ENCODE measurements around the gene CABP1.
A peak's percentile ranks its signal among the peaks of the same experiment; 100 is the strongest.
"Not testable (repeated sequence)": the region's sequence is repeated elsewhere in the genome, so short reads cannot be mapped to it uniquely, and the experiment has no call there.

The CABP1 gene

GRCh38 chr12:120639771-120640721, at the start of gene CABP1:
TSS of gene CABP1 (plus strand) at chr12:120640626. CDS start at chr12:120640686, 60 bp downstream.
- DNase-seq (ENCODE audit: low read depth): no peak

DNA sequence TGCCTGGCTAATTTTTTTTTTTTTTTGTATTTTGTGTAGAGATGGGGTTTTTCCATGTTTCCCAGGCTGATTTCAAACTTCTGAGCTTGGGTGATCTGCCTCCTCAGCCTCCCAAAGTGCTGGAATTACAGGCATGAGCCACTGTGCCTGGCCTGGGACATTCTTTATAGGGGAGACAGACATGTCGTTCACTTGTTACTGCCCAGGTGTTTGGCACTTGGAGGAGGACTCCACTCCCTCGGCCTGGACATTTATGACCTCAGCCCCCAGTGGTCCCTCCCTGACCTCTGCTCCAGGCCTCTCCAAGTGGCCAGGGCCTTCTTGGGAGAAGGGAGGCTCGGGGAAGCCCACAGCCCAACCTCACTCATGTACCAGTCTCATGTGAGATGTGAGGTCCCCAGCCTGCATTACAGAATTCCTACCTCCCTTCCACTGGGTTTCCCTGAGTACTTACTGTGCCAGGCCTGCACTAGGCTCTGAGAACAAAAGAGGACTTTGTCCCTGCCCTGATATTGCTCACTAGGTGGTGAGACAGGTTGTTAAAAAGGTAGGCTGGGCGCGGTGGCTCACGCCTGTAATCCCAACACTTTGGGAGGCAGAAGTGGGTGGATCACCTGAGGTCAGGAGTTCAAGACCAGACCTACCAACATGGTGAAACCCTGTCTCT, 49.6 kb upstream of the CABP1 start:
- no peak for DNase-seq (ENCODE audit: low read depth)

DNA sequence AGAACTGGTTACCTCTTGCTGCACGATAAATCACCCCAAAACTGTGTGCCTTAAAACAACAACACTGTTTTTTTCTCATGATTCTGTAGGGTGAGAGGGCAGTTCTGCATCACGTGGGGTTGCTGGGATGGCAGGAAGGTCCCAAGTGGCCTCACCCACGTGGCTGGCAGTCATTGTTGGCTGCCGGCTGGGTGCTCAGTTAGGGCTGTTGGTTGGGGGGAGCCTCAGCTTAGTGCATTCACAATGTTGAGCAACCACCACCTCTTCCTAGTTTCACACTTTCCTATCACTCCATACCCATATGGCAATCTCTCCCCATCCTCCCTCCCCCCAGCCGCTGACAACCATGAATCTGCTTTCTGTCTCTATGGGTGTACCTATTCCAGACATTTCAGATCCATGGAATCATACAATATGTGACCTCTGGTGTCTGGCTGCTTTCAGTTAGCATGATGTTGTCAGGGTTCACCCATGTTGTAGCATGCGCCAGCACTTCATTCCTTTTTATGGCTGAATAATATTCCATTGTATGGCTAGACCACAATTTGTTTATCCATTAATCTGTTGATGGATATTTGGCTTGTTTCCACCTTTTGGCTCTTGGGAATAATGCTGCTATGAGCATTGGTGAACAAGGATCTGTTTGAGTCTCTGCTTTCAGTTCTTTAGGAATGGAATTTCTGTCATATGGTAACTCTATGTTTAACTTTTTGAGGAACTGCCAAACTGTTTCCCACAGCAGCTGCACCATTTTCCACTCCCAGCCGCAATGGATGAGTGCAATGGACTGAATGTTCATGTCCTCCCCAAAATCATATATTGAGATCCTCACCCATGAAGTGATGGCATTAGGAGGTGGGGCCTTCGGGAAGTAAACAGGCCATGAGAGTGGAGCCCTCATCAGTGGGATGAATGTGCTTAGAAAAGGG, 48.0 kb upstream of the CABP1 start:
- no peak for DNase-seq (ENCODE audit: low read depth)

- no peak for DNase-seq (ENCODE audit: low read depth)
These were observed 43.5 kb upstream of the CABP1 start for GRCh38 chr12:120596901-120597300.

GRCh38 chr12:120597861-120598260, 42.6 kb upstream of the CABP1 start:
- no peak for DNase-seq (ENCODE audit: low read depth)

DNA sequence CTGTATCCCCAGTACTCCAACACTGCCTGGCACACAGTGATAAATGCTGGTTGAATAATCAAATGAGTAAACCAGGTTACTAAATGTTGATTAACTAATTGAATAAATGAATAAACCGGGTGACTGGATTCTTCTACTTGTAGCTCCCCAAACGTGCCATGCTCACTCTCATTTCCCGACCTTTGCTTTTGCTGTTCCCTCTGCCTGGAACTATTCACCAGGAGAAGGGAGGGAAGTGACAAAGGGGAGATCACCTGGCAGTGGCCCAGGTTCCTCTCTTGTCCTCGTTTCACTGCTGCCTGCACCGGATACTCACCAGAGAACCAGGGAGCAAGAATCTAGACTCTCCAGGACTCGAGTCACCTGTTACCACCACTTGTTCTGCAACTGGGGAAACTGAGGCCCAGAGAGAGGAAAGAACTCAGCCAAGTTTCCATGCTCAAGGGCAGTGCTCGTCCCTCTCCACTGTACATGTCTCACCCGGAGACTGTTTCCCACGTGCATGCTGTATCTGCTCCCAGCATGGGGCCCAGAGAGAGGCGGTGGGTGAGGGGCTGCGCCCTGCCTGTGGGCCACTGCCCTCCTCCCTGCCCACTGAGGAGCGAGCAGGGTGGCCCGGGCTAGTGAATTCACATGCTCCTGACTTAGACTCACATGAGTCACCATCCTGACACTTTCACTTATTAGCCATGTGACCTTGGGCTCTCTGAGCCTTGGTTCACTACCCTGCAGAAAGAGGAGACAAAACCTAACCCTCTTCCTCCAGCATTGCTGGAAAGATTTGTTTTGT, 41.6 kb upstream of the CABP1 start:
- peak; percentile 9 for DNase-seq (ENCODE audit: low read depth)

DNA sequence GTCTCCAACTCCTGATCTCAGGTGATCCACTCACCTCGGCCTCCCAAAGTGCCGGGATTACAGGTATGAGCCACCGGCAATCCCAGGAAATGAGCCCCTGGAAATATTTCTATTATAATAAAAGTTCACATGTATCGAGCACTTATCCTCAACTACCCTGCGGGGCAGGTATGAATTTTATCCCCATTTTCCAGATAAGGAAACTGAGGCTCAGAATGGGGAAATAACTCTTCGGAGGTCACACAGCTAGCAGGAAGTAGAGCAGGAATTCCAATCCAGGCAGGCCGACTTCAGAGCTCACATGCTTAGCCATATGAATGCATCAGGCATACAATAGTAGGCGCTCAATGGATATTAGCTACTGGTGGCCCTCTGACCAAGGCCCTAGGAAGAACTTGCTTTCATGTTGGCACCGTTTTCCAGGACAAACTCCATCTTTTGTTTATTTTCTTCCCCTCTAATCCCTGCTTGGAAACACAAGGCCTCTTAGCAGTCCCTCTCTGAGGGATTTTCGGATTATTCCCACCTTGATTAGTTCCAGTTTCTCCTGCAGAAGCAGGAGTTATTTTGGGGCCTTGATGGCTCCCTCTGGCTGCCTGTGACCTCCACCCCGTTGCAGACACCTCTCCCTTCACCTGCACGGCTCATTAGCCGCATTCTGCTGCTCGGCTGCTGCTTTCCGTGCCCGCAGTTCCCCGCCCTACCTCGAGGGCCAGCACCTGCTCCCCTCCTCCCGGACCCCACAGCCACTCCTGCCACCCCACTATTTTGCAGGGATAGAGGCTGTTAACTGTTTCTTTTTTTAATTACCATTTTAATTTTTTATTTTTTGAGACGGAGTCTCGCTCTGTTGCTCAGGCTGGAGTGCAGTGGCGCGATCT, 40.5 kb upstream of the CABP1 start:
- no peak for DNase-seq (ENCODE audit: low read depth)

- not testable (repeated sequence) for DNase-seq (ENCODE audit: low read depth)
These were observed 38.0 kb upstream of the CABP1 start for GRCh38 chr12:120602416-120602815.

DNA sequence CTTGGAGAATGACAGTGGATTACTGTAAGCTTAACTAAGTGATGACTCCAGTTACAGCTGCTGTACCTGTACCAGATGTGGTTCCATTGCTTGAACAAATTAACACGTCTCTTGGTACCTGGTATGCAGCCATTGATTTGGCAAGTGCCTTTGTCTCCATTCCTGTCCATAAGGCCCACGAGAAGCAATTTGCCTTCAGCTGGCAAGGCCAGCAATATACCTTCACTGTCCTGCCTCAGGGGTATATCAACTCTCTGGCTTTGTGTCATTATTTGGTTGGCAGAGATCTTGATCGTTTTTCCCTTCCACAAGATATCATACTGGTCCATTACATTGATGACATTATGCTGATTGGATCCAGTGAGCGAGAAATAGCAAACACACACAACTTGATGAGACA, 29.9 kb upstream of the CABP1 start:
- no peak for DNase-seq (ENCODE audit: low read depth)

- not testable (repeated sequence) for DNase-seq (ENCODE audit: low read depth)
These were observed 28.9 kb upstream of the CABP1 start for GRCh38 chr12:120611534-120611933.

- DNase-seq (ENCODE audit: low read depth): no peak
These were observed 25.6 kb upstream of the CABP1 start for GRCh38 chr12:120614848-120615247.

- DNase-seq (ENCODE audit: low read depth): not testable (repeated sequence)
These were observed 23.2 kb upstream of the CABP1 start for GRCh38 chr12:120617193-120617592.

DNA sequence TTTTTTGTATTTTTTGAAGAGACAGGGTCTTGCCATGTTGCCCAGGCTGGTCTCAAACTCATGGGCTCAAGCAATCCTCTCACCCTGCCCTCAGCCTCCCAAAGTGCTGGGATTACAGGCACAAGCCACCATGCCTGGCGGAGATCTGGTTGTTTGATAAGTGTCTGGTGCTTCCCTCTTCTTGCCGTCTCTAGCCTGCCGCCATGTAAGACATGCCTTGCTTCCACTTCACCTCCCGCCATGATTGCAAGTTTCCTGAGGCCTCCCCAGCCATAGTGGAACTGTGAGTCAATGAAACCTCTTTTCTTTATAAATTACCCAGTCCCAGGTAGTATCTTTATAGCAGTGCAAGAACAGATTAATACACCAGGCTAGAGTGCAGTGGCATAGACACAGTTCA, 22.7 kb upstream of the CABP1 start:
- DNase-seq (ENCODE audit: low read depth): not testable (repeated sequence)

- DNase-seq (ENCODE audit: low read depth): no peak
These were observed 21.3 kb upstream of the CABP1 start for GRCh38 chr12:120618954-120619615.

GRCh38 chr12:120620624-120621023, 19.8 kb upstream of the CABP1 start:
- no peak for DNase-seq (ENCODE audit: low read depth)

DNA sequence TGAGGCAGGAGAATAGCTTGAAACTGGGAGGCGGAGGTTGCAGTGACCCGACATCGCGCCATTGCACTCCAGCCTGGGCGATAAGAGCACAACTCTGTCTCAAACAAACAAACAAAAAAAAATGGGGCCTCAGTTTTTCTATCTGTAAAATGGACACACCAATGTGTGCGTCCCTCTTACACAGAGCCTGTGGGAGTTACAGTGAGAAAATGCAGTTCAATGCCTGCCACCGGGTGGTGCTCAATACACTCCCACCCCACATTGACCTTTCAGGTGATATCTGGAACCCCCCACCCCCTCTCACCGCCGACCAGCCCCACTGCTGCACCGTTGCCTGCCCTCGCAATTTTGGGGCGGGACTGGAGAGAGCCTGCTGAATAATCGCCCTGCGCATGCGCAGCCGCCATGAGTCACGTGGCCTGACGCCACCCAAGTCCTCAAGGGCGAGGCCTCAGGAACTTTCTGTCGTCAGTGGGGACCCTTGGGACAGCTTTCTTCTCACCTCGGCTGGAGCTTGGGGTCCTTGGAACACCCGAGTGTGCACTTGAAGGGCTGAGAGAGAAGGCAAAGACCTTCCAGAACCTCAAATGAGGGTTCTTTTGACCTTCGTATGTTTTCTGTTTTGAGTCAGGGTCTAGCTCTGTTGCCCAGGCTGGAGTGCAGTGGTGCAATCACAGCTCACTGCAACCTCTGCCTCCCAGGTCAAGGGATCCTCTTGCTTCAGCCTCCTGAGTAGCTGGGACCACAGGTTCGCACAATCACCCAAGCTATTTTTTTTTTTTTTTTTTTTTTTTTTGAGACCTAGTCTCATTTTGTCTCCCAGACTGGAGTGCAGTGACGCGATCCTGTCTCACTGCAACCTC, 14.6 kb upstream of the CABP1 start:
- DNase-seq (ENCODE audit: low read depth): no peak

GRCh38 chr12:120628919-120629318, 11.5 kb upstream of the CABP1 start:
- DNase-seq (ENCODE audit: low read depth): no peak

DNA sequence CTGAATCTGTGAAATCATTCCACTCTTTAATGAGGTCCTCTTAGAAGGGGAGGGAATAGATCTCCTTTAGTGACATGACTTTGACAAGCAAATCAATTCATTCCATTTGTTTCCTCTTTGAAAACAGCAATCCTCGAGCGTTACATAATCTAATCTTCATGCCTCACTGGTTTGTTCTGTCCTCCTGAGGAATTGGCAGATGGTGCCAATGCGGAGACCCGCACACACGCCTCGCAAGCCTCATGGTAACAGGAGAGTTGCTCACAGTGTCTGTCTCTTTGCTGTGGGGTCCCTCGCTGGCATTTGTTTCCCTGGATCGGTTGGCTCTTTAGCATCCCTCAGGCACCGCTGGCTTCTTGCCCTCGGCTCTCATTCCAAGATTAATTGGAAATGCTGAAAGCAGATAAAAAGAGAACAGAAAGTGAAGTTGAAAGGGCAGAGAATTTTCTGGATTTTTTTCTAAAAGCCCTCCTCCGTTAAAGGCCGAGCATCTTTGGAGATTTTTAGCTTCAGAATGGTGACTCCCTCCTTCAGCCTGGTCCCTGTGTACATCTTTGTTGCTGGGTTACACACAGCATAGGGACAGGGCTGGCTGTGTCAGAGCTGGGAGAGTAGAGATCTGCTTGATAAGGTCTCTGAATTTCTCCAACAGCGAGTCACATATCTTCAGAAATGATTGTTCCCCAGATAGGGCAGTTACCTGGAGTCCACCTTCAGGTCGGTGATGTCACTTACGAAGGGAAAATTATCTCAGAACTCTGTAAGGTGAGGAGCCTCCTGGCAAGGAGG, 10.1 kb upstream of the CABP1 start:
- DNase-seq (ENCODE audit: low read depth): no peak
